Hepatocyte (in vitro differentiated cells): Measurements from ENCODE around the gene LRRC47.

Experiments used
- CTCF ChIP-seq: fragments of 200-600 bp; sonication (generic); IDR thresholded peaks from 2 replicates; pipeline ENCODE4 v1.5.1; 2016; ENCODE audit warnings: antibody characterized with exemption, mild to moderate bottlenecking; ENCODE audit not compliant: poor library complexity
- EZH2 ChIP-seq: fragments of 200-600 bp; sonication (generic); IDR thresholded peaks from 2 replicates; pipeline ENCODE4 v1.6.1; 2016; ENCODE audit warnings: antibody characterized with exemption, mild to moderate bottlenecking, borderline replicate concordance

GRCh38 chr1:3745071-3745470 lies 51.2 kb downstream of the LRRC47 start:
- TF ChIP-seq EZH2, result no peak
- TF ChIP-seq CTCF, result no peak
